ENCODE measurements around the gene GPR162.

GPR162 gene

GRCh38 chr12:6851153-6851920 lies 29.7 kb downstream of the GPR162 start, which contains the start of gene CDCA3:
TSS of gene CDCA3 (minus strand) at chr12:6851286. CDS start at chr12:6850952, 334 bp downstream.
- Histone ChIP-seq H3K4me3 (peak within 1 kb of the TSS; percentile 91), H3K27ac (peak within 1 kb of the TSS; percentile 92 to 93)
- no peak for TF ChIP-seq CTCF (IDR thresholded peaks at IDR 0.05)
- peak; percentile 97 for DNase-seq (ENCODE audit: low spot score)

- Histone ChIP-seq H3K4me3 (peak within 1 kb of the TSS; percentile 91), H3K27ac (peak within 1 kb of the TSS; percentile 92 to 93)
- peak; percentile 100 for DNase-seq (ENCODE audit: low spot score)
- no peak for TF ChIP-seq CTCF (IDR thresholded peaks at IDR 0.05)
Measured at GRCh38 chr12:6851921-6852650, 30.5 kb downstream of the GPR162 start, which contains the start of gene USP5. TSS of gene USP5 (plus strand) at chr12:6852150. CDS start at chr12:6852180, 30 bp downstream.

GRCh38 chr12:6852651-6853354 lies 31.2 kb downstream of the GPR162 start:
- peak overlapping the region; percentile 91 for H3K4me3 ChIP-seq
- peak; percentile 88 for DNase-seq (ENCODE audit: low spot score)
- H3K27ac ChIP-seq: peak overlapping the region; percentile 60 to 92
- TF ChIP-seq CTCF (IDR thresholded peaks at IDR 0.05): no peak

GRCh38 chr12:6853626-6854025 lies 32.0 kb downstream of the GPR162 start:
- TF ChIP-seq CTCF (IDR thresholded peaks at IDR 0.05): no peak
- H3K4me3 ChIP-seq: peak overlapping the region; percentile 91
- no peak for DNase-seq (ENCODE audit: low spot score)
- peak overlapping the region; percentile 60 to 92 for H3K27ac ChIP-seq

- Histone ChIP-seq H3K4me3 (no peak overlapping the region), H3K27ac (peak overlapping the region; percentile 60 to 92)
- TF ChIP-seq CTCF (IDR thresholded peaks at IDR 0.05): no peak
- no peak for DNase-seq (ENCODE audit: low spot score)
Measured at GRCh38 chr12:6854036-6854435, 32.4 kb downstream of the GPR162 start.

- H3K27ac ChIP-seq: no peak overlapping the region
- no peak for TF ChIP-seq CTCF (IDR thresholded peaks at IDR 0.05)
- DNase-seq (ENCODE audit: low spot score): no peak
- H3K4me3 ChIP-seq: no peak overlapping the region
Measured at GRCh38 chr12:6855322-6855721, 33.7 kb downstream of the GPR162 start.

Data from coronary artery (tissue), 2 donors.